GM23338 (cell line): ENCODE data around the gene RBP3. TPM values are rescaled to one million over a fixed set of nuclear protein-coding genes. Genes with fewer than 3 reads are reported as not detected.

Experiments used
- ATAC-seq: fragments of 200-7000 bp; cut with Tn5 transposase; 3 replicates; pipeline ENCODE4 v1.9.1; 2020
- DNase-seq: peaks from one replicate; pipeline ENCODE4 v3.0.0-alpha.2; 2015; ENCODE audit warnings: low spot score
- H2AFZ ChIP-seq: fragments of 200-600 bp; sonication (generic); 2 replicates; pipeline ENCODE4 v1.8.0; 2016; ENCODE audit warnings: antibody characterized with exemption, mild to moderate bottlenecking, moderate library complexity
- H3F3A ChIP-seq: fragments of 200-600 bp; sonication (generic); replicated peaks from 2 replicates; pipeline ENCODE4 v1.8.0; 2017; ENCODE audit warnings: antibody characterized with exemption, mixed run types, low read depth
- H3K27ac ChIP-seq: fragments of 200-600 bp; sonication (generic); 2 replicates; pipeline ENCODE4 v1.6.1; 2016; ENCODE audit warnings: low read depth
- H3K27me3 ChIP-seq: fragments of 200-600 bp; sonication (generic); 2 replicates; pipeline ENCODE4 v1.8.0; 2016; ENCODE audit warnings: mild to moderate bottlenecking, mixed run types, moderate library complexity; ENCODE audit not compliant: insufficient read depth
- H3K36me3 ChIP-seq: fragments of 200-600 bp; sonication (generic); 2 replicates; pipeline ENCODE4 v1.8.0; 2016; ENCODE audit warnings: mild to moderate bottlenecking; ENCODE audit not compliant: insufficient read depth
- H3K4me1 ChIP-seq: fragments of 200-600 bp; sonication (generic); 2 replicates; pipeline ENCODE4 v1.8.0; 2016; ENCODE audit warnings: mild to moderate bottlenecking, moderate library complexity; ENCODE audit not compliant: insufficient read depth
- H3K4me2 ChIP-seq: fragments of 200-600 bp; sonication (generic); 2 replicates; pipeline ENCODE4 v1.7.1; 2017; ENCODE audit warnings: mixed run types
- H3K4me3 ChIP-seq: fragments of 200-600 bp; sonication (generic); 2 replicates; pipeline ENCODE4 v1.6.1; 2016; ENCODE audit warnings: mixed run types
- H3K79me2 ChIP-seq: fragments of 200-600 bp; sonication (generic); replicated peaks from 2 replicates; pipeline ENCODE4 v1.8.0; 2017; ENCODE audit warnings: mild to moderate bottlenecking; ENCODE audit not compliant: insufficient read depth
- H3K9me2 ChIP-seq: fragments of 200-600 bp; sonication (generic); 2 replicates; pipeline ENCODE4 v1.8.0; 2017; ENCODE audit not compliant: insufficient read depth
- H4K20me1 ChIP-seq: fragments of 200-600 bp; sonication (generic); replicated peaks from 2 replicates; pipeline ENCODE4 v1.8.0; 2017; ENCODE audit warnings: mild to moderate bottlenecking; ENCODE audit not compliant: insufficient read depth
- H3K27ac Mint-ChIP-seq: 2 replicates; pipeline ENCODE4 v1.8.0; 2020; ENCODE audit warnings: inconsistent platforms, mild to moderate bottlenecking, moderate library complexity, mixed read lengths
- H3K27me3 Mint-ChIP-seq: 3 replicates; pipeline ENCODE4 v1.8.0; 2022; ENCODE audit warnings: low read depth, mild to moderate bottlenecking, moderate library complexity, mixed read lengths, inconsistent platforms; ENCODE audit not compliant: insufficient read depth, poor library complexity
- H3K36me3 Mint-ChIP-seq: 3 replicates; pipeline ENCODE4 v1.8.0; 2021; ENCODE audit warnings: low read depth, mild to moderate bottlenecking, inconsistent platforms, moderate library complexity, mixed read lengths
- H3K4me1 Mint-ChIP-seq: 3 replicates; pipeline ENCODE4 v1.8.0; 2020; ENCODE audit warnings: mild to moderate bottlenecking, inconsistent platforms, mixed read lengths
- H3K4me3 Mint-ChIP-seq: 3 replicates; pipeline ENCODE4 v1.8.0; 2021; ENCODE audit warnings: moderate library complexity, mild to moderate bottlenecking, inconsistent platforms, mixed read lengths
- H3K9me3 Mint-ChIP-seq: 3 replicates; pipeline ENCODE4 v1.8.0; 2020; ENCODE audit warnings: moderate library complexity, mild to moderate bottlenecking, inconsistent platforms, mixed read lengths
- CREB1 ChIP-seq: fragments of 250-450 bp; sonication (Bioruptor Pico); IDR thresholded peaks from 2 replicates; pipeline ENCODE4 v1.5.0; 2020; ENCODE audit warnings: low read depth, mild to moderate bottlenecking, moderate library complexity
- CTCF ChIP-seq, 2 experiments: fragments of 200-600 bp in 1 of 2; sonication (generic) in 1 of 2; conservative IDR thresholded peaks; 2 replicates each; pipeline versions ENCODE4 v1.5.1 to v1.6.1; 2016 to 2017; ENCODE audit warnings: antibody characterized with exemption in 2 of 2, low read depth in 2 of 2, mild to moderate bottlenecking in 2 of 2, moderate library complexity in 1 of 2
- ETS1 ChIP-seq: IDR thresholded peaks from 2 replicates; pipeline ENCODE4 v1.6.1; 2016; ENCODE audit warnings: antibody characterized with exemption
- EZH2 ChIP-seq: fragments of 200-600 bp; sonication (generic); IDR thresholded peaks from one replicate; pipeline ENCODE4 v1.8.0; 2017; ENCODE audit warnings: antibody characterized with exemption, mild to moderate bottlenecking, low read depth; ENCODE audit not compliant: unreplicated experiment
- EZH2phosphoT487 ChIP-seq: fragments of 200-600 bp; sonication (generic); IDR thresholded peaks from one replicate; pipeline ENCODE4 v1.8.1; 2018; ENCODE audit warnings: antibody characterized with exemption; ENCODE audit not compliant: unreplicated experiment
- JUNB ChIP-seq: IDR thresholded peaks from one replicate; pipeline ENCODE4 v1.6.1; 2016; ENCODE audit warnings: antibody characterized with exemption; ENCODE audit not compliant: unreplicated experiment
- NANOG ChIP-seq: IDR thresholded peaks from 2 replicates; pipeline ENCODE4 v1.6.1; 2016; ENCODE audit warnings: antibody characterized with exemption, borderline replicate concordance
- POLR2AphosphoS5 ChIP-seq: IDR thresholded peaks from 2 replicates; pipeline ENCODE4 v1.6.1; 2016; ENCODE audit warnings: antibody characterized with exemption, low read depth
- STAT1 ChIP-seq: IDR thresholded peaks from one replicate; pipeline ENCODE4 v1.6.1; 2016; ENCODE audit warnings: antibody characterized with exemption; ENCODE audit not compliant: unreplicated experiment
- ZNF331 ChIP-seq: fragments of 250-450 bp; sonication (Bioruptor Pico); IDR thresholded peaks from 2 replicates; pipeline ENCODE4 v1.5.0; 2020; ENCODE audit warnings: low read depth, mild to moderate bottlenecking, moderate library complexity
- ZNF462 ChIP-seq: fragments of 250-450 bp; sonication (Bioruptor Pico); IDR thresholded peaks from 2 replicates; pipeline ENCODE4 v1.5.0; 2020; ENCODE audit warnings: mild to moderate bottlenecking, moderate library complexity
- polyA plus RNA-seq: library from polyadenylated mRNA; unstranded; fragments of >200 nt; fragmentation: Nextera tagmentation; extraction: Ambion mirVana; gene quantifications from 2 replicates; pipeline ENCODE4 v1.2.1, GENCODE V29; 2016
- total RNA-seq: library from RNA; depleted of rRNA; stranded (reverse); fragments of >200 nt; shearing (Covaris generic); gene quantifications from 2 replicates; pipeline ENCODE4 v1.2.3, GENCODE V29; 2014

RBP3 gene
- total and polyA plus RNA-seq, 2 experiments from 2014 or later, result not detected

- TF ChIP-seq CTCF (conservative IDR thresholded peaks at IDR 0.05; ENCODE audit: low read depth in 2 of 2) (no peak), POLR2AphosphoS5 (no peak), ETS1 (no peak), NANOG (no peak), STAT1 (no peak), EZH2 (no peak), CREB1 (CRISPR knock-in tag) (no peak), EZH2phosphoT487 (no peak), JUNB (no peak), ZNF331 (CRISPR knock-in tag) (no peak)
Measured at GRCh38 chr10:47365431-47366180, 17.4 kb downstream of the RBP3 start (continued).

GRCh38 chr10:47366181-47366631, 18.0 kb downstream of the RBP3 start:
- H3K36me3 ChIP-seq, result no peaks in the 10 kb centered on the region
- H3K4me3 ChIP-seq, result no peak overlapping the region
- H4K20me1 ChIP-seq, result no peaks in the 10 kb centered on the region
- H3K4me2 ChIP-seq, result no peak overlapping the region
- no peaks in the 10 kb centered on the region for H3K27me3 ChIP-seq
- TF ChIP-seq NANOG (no peak), ZNF462 (CRISPR knock-in tag) (no peak)
- ATAC-seq (no peak), DNase-seq (no peak)
- H3K79me2 ChIP-seq, result no peaks in the 10 kb centered on the region
- no peak overlapping the region for H2AFZ ChIP-seq
- peaks cover 6% of the 10 kb centered on the region for H3K27me3 Mint-ChIP-seq
- no peak overlapping the region for H3K27ac ChIP-seq
- peaks cover 15% of the 10 kb centered on the region for H3K4me1 Mint-ChIP-seq
- no peaks in the 10 kb centered on the region for H3K4me1 ChIP-seq
- H3K27ac Mint-ChIP-seq, result no peak overlapping the region
- H3F3A ChIP-seq, result no peaks in the 10 kb centered on the region
- H3K4me3 Mint-ChIP-seq, result no peak overlapping the region
- no peaks in the 10 kb centered on the region for H3K9me3 Mint-ChIP-seq
- no peaks in the 10 kb centered on the region for H3K36me3 Mint-ChIP-seq
- no peaks in the 10 kb centered on the region for H3K9me2 ChIP-seq
